ENCODE measurements around the gene TSPAN6.

Gene TSPAN6

DNA sequence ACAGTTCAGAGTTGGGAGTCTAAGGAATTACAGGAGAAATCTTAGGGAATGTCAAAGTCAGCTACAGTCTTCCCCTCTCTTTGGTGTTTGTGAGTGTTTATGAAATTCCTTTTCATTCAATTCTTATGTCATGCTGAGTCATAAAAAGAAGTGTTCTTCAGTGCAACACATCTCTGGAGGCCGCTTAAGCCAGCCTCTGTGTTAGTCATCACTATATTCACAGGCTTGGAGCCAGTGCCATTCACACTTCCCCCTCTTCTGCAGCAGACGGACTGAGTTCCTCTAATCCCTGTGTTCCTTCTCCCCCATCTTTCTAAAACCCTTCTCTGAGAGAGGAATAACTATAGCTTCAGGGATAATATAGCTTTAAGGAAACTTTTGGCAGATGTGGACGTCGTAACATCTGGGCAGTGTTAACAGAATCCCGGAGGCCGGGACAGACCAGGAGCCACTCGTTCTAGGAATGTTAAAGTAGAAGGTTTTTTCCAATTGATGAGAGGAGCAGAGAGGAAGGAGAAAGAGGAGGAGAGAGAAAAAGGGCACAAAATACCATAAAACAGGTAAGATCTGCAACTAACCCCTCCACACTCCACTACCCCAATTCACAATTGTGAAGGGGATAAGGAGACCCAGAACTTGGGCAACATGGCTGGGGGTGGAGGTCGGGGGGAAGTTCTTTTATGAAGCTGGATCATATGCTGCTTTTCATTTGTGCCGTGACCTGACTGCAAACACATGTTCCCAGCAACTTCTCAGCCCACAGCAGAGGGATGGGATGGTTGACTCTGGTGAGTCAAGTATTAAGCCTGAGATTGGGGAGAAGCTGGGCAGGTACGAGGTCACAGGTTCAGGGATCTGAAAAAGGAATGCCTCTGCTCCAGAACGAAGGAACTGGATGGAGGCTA, 7.6 kb upstream of the TSPAN6 start, which contains the start of gene SRPX2:
Gene SRPX2, plus strand, starts transcription at position 244 of the 905 bp plus-strand sequence. CDS start 2,124 bp downstream, outside the sequence.
- Mint-ChIP-seq H3K9me3 (peaks cover 8% of the 10 kb centered on the region), H3K27me3 (ENCODE audit: low read depth) (peaks cover 3% of the 10 kb centered on the region), H3K36me3 (ENCODE audit: low read depth) (no peaks in the 10 kb centered on the region), H3K4me1 (peaks cover 42% of the 10 kb centered on the region), H3K27ac (peak within 1 kb of the TSS; percentile 90 to 98 (median 90)), H3K4me3 (peak within 1 kb of the TSS; percentile 40 to 84 (median 83))
- TF ChIP-seq, protein P1, sequence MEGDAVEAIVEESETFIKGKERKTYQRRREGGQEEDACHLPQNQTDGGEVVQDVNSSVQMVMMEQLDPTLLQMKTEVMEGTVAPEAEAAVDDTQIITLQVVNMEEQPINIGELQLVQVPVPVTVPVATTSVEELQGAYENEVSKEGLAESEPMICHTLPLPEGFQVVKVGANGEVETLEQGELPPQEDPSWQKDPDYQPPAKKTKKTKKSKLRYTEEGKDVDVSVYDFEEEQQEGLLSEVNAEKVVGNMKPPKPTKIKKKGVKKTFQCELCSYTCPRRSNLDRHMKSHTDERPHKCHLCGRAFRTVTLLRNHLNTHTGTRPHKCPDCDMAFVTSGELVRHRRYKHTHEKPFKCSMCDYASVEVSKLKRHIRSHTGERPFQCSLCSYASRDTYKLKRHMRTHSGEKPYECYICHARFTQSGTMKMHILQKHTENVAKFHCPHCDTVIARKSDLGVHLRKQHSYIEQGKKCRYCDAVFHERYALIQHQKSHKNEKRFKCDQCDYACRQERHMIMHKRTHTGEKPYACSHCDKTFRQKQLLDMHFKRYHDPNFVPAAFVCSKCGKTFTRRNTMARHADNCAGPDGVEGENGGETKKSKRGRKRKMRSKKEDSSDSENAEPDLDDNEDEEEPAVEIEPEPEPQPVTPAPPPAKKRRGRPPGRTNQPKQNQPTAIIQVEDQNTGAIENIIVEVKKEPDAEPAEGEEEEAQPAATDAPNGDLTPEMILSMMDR (IDR thresholded peaks at IDR 0.05; ENCODE audit: unreplicated experiment in 3 of 3): no peak

DNA sequence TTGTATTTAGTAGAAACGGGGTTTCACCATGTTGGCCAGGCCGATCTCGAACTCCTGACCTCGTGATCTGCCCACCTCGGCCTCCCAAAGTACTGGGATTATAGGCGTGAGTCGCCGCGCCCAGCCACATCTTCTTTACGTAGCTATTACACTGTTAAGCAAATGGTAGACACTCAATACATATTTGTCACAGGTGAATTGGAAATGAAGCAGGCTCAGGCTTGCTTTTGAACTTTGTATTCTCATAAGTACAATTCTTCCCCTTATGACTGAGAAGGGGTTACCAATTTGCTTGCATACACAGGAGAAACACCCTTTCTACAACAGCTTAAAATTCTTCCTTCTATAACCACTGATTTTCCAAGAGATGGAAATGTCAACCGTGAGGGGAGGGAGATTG, 6.6 kb upstream of the TSPAN6 start:
- H3K4me3 Mint-ChIP-seq: no peak overlapping the region
- H3K36me3 Mint-ChIP-seq (ENCODE audit: low read depth): no peaks in the 10 kb centered on the region
- peak overlapping the region in 1 of 3 experiments; percentile 90 for H3K27ac Mint-ChIP-seq
- peaks cover 34% of the 10 kb centered on the region for H3K4me1 Mint-ChIP-seq
- TF ChIP-seq, protein P1 (IDR thresholded peaks at IDR 0.05; ENCODE audit: unreplicated experiment in 3 of 3): no peak
- H3K27me3 Mint-ChIP-seq (ENCODE audit: low read depth): peaks cover 3% of the 10 kb centered on the region
- peaks cover 8% of the 10 kb centered on the region for H3K9me3 Mint-ChIP-seq

DNA sequence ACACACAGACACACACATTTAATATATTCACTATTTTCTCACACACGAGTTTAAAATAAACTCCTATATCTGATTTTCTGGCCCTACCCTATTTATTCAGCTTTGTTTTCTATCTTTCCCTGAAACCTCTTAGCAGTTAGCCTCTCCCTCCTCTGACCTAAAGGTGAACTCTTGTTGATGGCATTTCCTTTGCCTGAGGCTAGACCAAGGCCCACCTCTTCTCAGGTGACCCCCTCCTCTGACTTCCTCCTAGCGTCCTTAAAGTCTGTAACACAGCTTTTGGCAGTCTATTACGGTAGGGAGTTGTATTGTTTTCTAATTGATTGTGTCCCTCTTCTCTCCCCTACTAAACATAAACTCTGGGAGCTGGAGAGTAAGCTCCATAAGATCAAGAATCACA, 5.7 kb upstream of the TSPAN6 start:
- TF ChIP-seq, protein P1 (IDR thresholded peaks at IDR 0.05; ENCODE audit: unreplicated experiment in 3 of 3): no peak
- Mint-ChIP-seq H3K4me1 (peaks cover 25% of the 10 kb centered on the region), H3K36me3 (ENCODE audit: low read depth) (no peaks in the 10 kb centered on the region), H3K4me3 (no peak overlapping the region), H3K27me3 (ENCODE audit: low read depth) (peaks cover 3% of the 10 kb centered on the region), H3K9me3 (peaks cover 8% of the 10 kb centered on the region), H3K27ac (peak overlapping the region in 2 of 3 experiments; percentile 34 to 71)

DNA sequence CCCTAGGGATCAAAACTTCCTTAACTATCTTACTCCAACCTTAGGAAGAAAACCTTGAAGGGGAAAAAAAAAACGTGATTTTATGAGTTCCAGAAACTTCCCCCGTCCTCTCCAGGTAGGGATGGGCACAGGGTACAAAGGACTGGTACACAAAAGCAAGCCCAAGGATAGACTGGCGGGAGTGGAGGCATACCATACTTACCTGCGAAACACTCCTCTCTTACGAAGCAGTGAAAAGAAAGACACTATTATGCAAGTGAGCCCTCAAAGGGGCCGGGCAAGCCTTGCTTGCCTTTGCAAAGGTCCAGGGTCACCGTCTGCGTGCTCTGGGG, 651 bp downstream of the TSPAN6 start:
- H3K27ac Mint-ChIP-seq: peak overlapping the region; percentile 86 to 96 (median 95)
- TF ChIP-seq, protein P1 (IDR thresholded peaks at IDR 0.05; ENCODE audit: unreplicated experiment in 3 of 3): no peak
- no peaks in the 10 kb centered on the region for H3K9me3 Mint-ChIP-seq

DNA sequence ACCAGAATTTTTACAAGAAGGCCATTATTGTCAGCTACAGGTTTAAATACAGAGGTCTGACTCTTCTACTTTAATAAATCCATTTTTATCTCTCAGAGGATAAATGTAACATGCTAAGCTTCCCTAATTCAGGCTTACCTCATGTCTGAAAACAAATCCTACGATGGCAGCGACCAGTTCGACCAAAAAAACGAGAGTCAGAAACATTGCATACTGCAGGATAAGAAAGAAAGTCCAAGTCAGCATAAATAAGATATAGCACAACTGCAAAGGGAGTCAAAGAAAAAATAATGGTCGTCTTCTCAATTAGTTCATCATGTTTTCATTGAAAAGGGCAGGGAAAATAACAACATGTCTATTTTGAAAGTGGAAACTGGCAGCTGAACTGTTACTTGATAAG, 1.6 kb downstream of the TSPAN6 start:
- Mint-ChIP-seq H3K27me3 (ENCODE audit: low read depth) (no peaks in the 10 kb centered on the region), H3K36me3 (ENCODE audit: low read depth) (peaks cover 24% of the 10 kb centered on the region), H3K9me3 (no peaks in the 10 kb centered on the region), H3K4me3 (peak overlapping the region; percentile 95), H3K4me1 (peaks cover 11% of the 10 kb centered on the region), H3K27ac (peak overlapping the region; percentile 86 to 96 (median 95))
- TF ChIP-seq, protein P1 (IDR thresholded peaks at IDR 0.05; ENCODE audit: unreplicated experiment in 3 of 3): no peak

More for the DNA sequence above, 651 bp downstream of the TSPAN6 start:
- peaks cover 11% of the 10 kb centered on the region for H3K4me1 Mint-ChIP-seq
- peak overlapping the region; percentile 95 for H3K4me3 Mint-ChIP-seq
- H3K27me3 Mint-ChIP-seq (ENCODE audit: low read depth): peaks cover 3% of the 10 kb centered on the region
- H3K36me3 Mint-ChIP-seq (ENCODE audit: low read depth): peaks cover 15% of the 10 kb centered on the region
